Loucy (cell line): ENCODE results near the gene TRAP1.

Experiments
- EZH2phosphoT487 ChIP-seq: fragments of 200-600 bp; IDR thresholded peaks from 2 replicates; pipeline ENCODE4 v1.6.1; 2018; ENCODE audit warnings: antibody characterized with exemption, mild to moderate bottlenecking, moderate library complexity, borderline replicate concordance
- TF ChIP-seq, protein P1 (sequence below): fragments of 200-600 bp; sonication (generic); conservative IDR thresholded peaks from 2 replicates; pipeline ENCODE4 v1.5.1; 2014; ENCODE audit warnings: mild to moderate bottlenecking, antibody characterized with exemption, low read length

DNA sequence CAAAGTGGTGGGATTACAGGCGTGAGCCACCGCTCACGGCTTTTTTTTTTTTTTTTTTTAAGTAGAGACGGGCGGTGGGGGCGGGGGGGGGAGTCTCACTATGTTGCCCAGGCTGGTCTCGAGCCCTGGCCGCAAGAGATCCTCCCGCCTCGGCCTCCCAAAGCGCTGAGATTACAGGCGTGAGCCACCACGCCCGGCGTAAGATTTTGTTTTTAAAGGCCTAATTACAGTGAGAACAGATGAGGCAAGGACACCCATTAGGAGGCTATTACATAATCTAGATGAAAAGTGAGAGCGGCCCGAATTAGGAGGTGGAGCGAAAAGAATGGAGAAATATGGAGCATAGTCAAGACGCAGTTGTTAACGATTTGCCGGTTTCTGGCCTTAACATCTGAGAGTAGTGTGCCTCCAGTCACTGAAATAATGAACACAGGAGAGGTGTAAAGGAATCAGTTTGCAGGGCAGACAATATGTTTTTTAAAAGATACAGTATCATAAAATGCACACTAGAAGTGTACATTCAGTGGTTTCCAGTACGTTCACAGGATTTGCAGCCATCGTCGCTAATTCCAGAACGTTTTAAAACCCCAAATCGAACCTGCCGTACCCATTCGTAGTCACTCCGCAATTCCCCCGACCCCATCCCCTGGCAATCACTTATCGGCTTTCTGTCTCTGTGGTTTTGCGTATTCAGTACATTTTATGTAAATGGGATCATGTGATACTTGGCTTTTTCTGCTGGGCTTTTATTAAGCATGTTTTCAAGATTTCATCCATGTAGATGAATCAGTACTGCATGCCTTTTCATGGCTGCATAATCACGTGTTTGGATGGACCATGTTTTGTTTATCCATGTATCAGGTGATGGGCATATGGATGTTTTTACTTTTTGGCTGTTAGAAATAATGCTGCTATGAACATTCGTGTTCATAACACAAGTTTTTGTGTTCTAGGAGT is 104.5 kb downstream of the TRAP1 start:
- TF ChIP-seq, protein P1, sequence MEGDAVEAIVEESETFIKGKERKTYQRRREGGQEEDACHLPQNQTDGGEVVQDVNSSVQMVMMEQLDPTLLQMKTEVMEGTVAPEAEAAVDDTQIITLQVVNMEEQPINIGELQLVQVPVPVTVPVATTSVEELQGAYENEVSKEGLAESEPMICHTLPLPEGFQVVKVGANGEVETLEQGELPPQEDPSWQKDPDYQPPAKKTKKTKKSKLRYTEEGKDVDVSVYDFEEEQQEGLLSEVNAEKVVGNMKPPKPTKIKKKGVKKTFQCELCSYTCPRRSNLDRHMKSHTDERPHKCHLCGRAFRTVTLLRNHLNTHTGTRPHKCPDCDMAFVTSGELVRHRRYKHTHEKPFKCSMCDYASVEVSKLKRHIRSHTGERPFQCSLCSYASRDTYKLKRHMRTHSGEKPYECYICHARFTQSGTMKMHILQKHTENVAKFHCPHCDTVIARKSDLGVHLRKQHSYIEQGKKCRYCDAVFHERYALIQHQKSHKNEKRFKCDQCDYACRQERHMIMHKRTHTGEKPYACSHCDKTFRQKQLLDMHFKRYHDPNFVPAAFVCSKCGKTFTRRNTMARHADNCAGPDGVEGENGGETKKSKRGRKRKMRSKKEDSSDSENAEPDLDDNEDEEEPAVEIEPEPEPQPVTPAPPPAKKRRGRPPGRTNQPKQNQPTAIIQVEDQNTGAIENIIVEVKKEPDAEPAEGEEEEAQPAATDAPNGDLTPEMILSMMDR = no peak
- no peak for TF ChIP-seq EZH2phosphoT487
